ENCODE measurements around the gene CCDC80.

Gene CCDC80

GRCh38 chr3:112623717-112624116 is 17.2 kb downstream of the CCDC80 start:
- DNase-seq (ENCODE audit: low read depth) = peak; percentile 80
- no peak overlapping the region for H3K4me3 ChIP-seq (ENCODE audit: low read length)
- TF ChIP-seq, protein P1, sequence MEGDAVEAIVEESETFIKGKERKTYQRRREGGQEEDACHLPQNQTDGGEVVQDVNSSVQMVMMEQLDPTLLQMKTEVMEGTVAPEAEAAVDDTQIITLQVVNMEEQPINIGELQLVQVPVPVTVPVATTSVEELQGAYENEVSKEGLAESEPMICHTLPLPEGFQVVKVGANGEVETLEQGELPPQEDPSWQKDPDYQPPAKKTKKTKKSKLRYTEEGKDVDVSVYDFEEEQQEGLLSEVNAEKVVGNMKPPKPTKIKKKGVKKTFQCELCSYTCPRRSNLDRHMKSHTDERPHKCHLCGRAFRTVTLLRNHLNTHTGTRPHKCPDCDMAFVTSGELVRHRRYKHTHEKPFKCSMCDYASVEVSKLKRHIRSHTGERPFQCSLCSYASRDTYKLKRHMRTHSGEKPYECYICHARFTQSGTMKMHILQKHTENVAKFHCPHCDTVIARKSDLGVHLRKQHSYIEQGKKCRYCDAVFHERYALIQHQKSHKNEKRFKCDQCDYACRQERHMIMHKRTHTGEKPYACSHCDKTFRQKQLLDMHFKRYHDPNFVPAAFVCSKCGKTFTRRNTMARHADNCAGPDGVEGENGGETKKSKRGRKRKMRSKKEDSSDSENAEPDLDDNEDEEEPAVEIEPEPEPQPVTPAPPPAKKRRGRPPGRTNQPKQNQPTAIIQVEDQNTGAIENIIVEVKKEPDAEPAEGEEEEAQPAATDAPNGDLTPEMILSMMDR (IDR thresholded peaks at IDR 0.05; ENCODE audit: insufficient read depth, low read depth, low read length, missing control alignments) = no peak

DNA sequence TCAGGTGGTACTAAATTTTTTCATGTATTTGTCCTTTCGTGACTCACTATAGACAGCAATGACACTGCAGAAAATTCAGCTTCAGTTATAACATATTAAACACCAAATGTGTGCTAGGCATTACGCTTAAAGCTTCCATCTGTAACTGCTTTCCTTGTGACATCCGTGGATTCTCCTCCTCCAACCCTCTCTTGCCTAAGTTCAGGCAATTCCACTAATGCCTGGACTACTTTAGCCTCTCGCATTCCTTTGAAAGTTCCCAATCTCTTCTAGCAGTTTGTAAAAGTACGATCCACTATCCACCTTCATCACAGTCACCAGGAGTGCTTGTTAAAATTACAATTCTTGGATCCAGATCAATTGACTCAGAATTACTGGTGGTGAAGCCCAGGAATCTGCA is 17.7 kb downstream of the CCDC80 start:
- TF ChIP-seq, protein P1 (IDR thresholded peaks at IDR 0.05; ENCODE audit: insufficient read depth, low read depth, low read length, missing control alignments) = no peak
- no peak overlapping the region for H3K4me3 ChIP-seq (ENCODE audit: low read length)
- DNase-seq (ENCODE audit: low read depth) = no peak

GRCh38 chr3:112619295-112619694 is 21.6 kb downstream of the CCDC80 start:
- TF ChIP-seq, protein P1 (IDR thresholded peaks at IDR 0.05; ENCODE audit: insufficient read depth, low read depth, low read length, missing control alignments) = no peak
- H3K4me3 ChIP-seq (ENCODE audit: low read length) = no peak overlapping the region
- DNase-seq (ENCODE audit: low read depth) = peak; percentile 69

- no peak for DNase-seq (ENCODE audit: low read depth)
- no peak overlapping the region for H3K4me3 ChIP-seq (ENCODE audit: low read length)
- TF ChIP-seq, protein P1 (IDR thresholded peaks at IDR 0.05; ENCODE audit: insufficient read depth, low read depth, low read length, missing control alignments) = no peak
Observed at GRCh38 chr3:112617285-112617684, 23.7 kb downstream of the CCDC80 start.

DNA sequence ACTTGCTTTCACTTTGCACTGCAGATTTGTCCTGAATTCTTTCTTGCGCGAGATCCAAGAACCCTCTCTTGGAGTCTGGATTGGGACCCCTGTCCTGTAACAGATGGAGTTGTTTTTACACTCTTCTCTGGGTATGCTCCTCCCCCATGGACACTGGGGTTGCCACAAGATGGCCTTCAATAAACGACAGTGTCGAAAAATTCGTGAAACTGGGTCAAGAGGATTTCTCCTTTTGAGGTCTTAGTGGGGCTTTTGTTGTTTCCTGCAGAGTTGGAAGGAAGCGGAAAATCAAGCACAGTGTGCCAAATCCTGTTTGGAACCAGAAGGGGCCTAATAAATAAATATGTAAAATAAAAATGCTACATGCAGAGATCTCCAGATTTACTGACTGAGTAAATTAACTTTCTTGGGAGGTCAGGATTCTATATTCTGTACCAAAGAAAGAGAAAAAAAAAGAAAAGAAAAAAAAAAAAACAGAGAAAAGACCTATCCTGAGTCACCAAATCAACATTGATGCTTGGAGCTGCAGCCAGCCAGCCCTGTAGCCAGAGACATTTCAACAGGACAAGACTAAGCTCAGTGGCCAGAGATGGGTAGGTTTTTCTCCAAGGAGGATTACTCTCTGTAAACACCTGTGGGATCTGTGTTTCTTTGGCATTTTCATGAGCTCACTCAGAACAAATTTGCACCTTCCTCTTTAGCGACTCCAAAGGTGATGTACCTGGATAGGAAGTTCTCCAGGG is 24.8 kb downstream of the CCDC80 start:
- H3K4me3 ChIP-seq (ENCODE audit: low read length) = no peak overlapping the region
- no peak for DNase-seq (ENCODE audit: low read depth)
- TF ChIP-seq, protein P1 (IDR thresholded peaks at IDR 0.05; ENCODE audit: insufficient read depth, low read depth, low read length, missing control alignments) = no peak

DNA sequence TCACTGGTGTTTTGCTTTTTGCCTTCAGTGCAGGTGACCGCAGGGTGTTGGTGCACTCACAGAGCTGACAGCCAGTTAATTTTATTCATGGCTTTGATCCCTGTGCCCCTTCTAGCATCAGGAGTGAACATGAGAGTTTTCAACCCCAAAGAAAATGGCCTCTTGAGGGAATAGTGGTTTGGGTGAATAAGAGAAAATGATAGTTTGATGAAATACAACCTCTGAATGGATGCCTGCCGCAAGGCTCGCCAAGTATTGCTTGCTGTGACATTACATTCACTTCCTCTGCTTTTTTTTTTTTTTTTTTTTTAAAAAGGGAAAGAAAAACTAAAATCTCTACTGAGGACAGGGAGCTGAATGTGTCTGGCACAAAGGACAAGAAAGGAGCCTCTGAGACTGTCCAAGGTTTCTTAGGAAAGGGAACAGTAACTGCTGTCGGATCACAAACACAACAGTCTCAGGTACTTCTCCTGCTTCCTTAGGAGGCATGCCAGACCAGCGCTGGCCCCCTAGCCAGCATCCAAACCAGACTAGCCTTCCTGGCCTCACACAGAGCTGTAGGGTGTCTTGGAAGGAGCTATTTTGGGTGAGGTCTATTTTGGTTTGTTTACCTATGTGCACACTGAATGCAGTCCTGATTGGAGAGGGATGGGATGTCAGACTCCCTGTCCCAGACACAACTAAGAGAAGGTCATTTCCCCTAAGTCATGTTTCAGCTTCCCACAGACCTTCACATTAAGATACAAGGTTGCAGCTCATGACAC is 29.0 kb downstream of the CCDC80 start:
- DNase-seq (ENCODE audit: low read depth) = no peak
- H3K4me3 ChIP-seq (ENCODE audit: low read length) = no peak overlapping the region
- TF ChIP-seq, protein P1 (IDR thresholded peaks at IDR 0.05; ENCODE audit: insufficient read depth, low read depth, low read length, missing control alignments) = no peak

All from epithelial cell of esophagus (primary cell).